Endothelial cell of umbilical vein (primary cell): ENCODE data around the gene FXYD7.

Source experiments
- CTCF ChIP-seq, 2 donors: IDR thresholded peaks; 1 replicate in 1 of 2; 2 replicates in 1 of 2; pipeline ENCODE4 v1.5.1; 2011; ENCODE audit warnings: low read length in 2 of 2, mild to moderate bottlenecking in 2 of 2, moderate library complexity in 2 of 2, control low read depth in 1 of 2, inconsistent platforms in 1 of 2, low read depth in 1 of 2; ENCODE audit not compliant: insufficient read depth in 1 of 2; ENCODE audit errors: extremely low read depth in 1 of 2
- EZH2 ChIP-seq: IDR thresholded peaks from 2 replicates; pipeline ENCODE4 v1.6.1; 2012; ENCODE audit warnings: borderline replicate concordance, low read depth, mild to moderate bottlenecking, moderate library complexity, low read length, inconsistent platforms; ENCODE audit not compliant: severe bottlenecking
- POLR2A ChIP-seq: IDR thresholded peaks from 2 replicates; pipeline ENCODE4 v1.6.1; 2012; ENCODE audit warnings: low read depth, mild to moderate bottlenecking, control low read depth, low read length

GRCh38 chr19:35125749-35126623 lies 17.1 kb upstream of the FXYD7 start:
- TF ChIP-seq CTCF (IDR thresholded peaks at IDR 0.05; ENCODE audit: extremely low read depth in 1 of 2, insufficient read depth in 1 of 2, low read depth in 1 of 2, low read length in 2 of 2) (no peak), POLR2A (no peak), EZH2 (no peak)
